Hypothalamus (tissue), 51 donors: Measurements from ENCODE around the gene NBL1.

Experiments
- DNase-seq, 51 donors: peaks; one replicate each; lab custom pipeline; 2025; lab: John Stamatoyannopoulos, UW

Gene NBL1

GRCh38 chr1:19643602-19644394 is at the start of gene NBL1:
Gene NBL1, plus strand, starts transcription at chr1:19644311. Its CDS starts 10,720 bp downstream, at chr1:19655031.
- DNase-seq: peak in 28 of 51 donors; percentile 7 to 68 (median 32)

GRCh38 chr1:19596065-19596713 is 47.9 kb upstream of the NBL1 start:
- peak in 6 of 51 donors; percentile 0 to 49 (median 34) for DNase-seq

GRCh38 chr1:19596714-19597495 is 47.2 kb upstream of the NBL1 start:
- DNase-seq: peak; percentile 36 to 97 (median 88)

- peak in 1 of 51 donors; percentile 24 for DNase-seq
These were observed 46.4 kb upstream of the NBL1 start for GRCh38 chr1:19597496-19598309.

GRCh38 chr1:19599810-19600209 is 44.3 kb upstream of the NBL1 start:
- DNase-seq: no peak

- no peak for DNase-seq
These were observed 41.6 kb upstream of the NBL1 start for GRCh38 chr1:19602486-19602885.

GRCh38 chr1:19605967-19606366 is 38.1 kb upstream of the NBL1 start:
- no peak for DNase-seq

GRCh38 chr1:19606817-19607642 is 37.1 kb upstream of the NBL1 start:
- no peak for DNase-seq

- no peak for DNase-seq
These were observed 35.9 kb upstream of the NBL1 start for GRCh38 chr1:19608232-19608631.

- no peak for DNase-seq
These were observed 33.7 kb upstream of the NBL1 start for GRCh38 chr1:19610282-19610981.

GRCh38 chr1:19612530-19612929 is 31.6 kb upstream of the NBL1 start:
- DNase-seq: no peak

GRCh38 chr1:19613171-19613703 is 30.9 kb upstream of the NBL1 start:
- no peak for DNase-seq

GRCh38 chr1:19615438-19615837 is 28.7 kb upstream of the NBL1 start:
- DNase-seq: no peak

- DNase-seq: no peak
These were observed 27.6 kb upstream of the NBL1 start for GRCh38 chr1:19616489-19616888.

GRCh38 chr1:19617376-19617775 is 26.7 kb upstream of the NBL1 start:
- no peak for DNase-seq

- no peak for DNase-seq
These were observed 25.7 kb upstream of the NBL1 start for GRCh38 chr1:19618428-19618827.

- no peak for DNase-seq
These were observed 24.3 kb upstream of the NBL1 start for GRCh38 chr1:19619697-19620384.

GRCh38 chr1:19620786-19621185 is 23.3 kb upstream of the NBL1 start:
- DNase-seq: no peak
